GM12891 (cell line): Measurements from ENCODE around the gene SYNPO.

Source experiments
- POLR2A ChIP-seq: IDR thresholded peaks from 2 replicates; pipeline ENCODE4 v1.6.1; 2011; ENCODE audit warnings: low read depth, low read length, control low read depth
- POLR2AphosphoS5 ChIP-seq: IDR thresholded peaks from 2 replicates; pipeline ENCODE4 v1.6.1; 2011; ENCODE audit warnings: low read depth, low read length, control low read depth

- no peak for TF ChIP-seq POLR2A
- TF ChIP-seq POLR2AphosphoS5, result no peak
These were observed 26.3 kb upstream of the SYNPO start for GRCh38 chr5:150613991-150614660.
